Fibroblast of skin of right quadriceps (primary cell): Measurements from ENCODE around the gene SOX2.
"Not testable (repeated sequence)": the region's sequence is repeated elsewhere in the genome, so short reads cannot be mapped to it uniquely, and the experiment has no call there.

Experiments
- DNase-seq: peaks from one replicate; pipeline ENCODE4 v3.0.0-alpha.2; 2013

SOX2 gene

GRCh38 chr3:181724192-181724965 is 12.7 kb downstream of the SOX2 start:
- DNase-seq, result no peak

DNA sequence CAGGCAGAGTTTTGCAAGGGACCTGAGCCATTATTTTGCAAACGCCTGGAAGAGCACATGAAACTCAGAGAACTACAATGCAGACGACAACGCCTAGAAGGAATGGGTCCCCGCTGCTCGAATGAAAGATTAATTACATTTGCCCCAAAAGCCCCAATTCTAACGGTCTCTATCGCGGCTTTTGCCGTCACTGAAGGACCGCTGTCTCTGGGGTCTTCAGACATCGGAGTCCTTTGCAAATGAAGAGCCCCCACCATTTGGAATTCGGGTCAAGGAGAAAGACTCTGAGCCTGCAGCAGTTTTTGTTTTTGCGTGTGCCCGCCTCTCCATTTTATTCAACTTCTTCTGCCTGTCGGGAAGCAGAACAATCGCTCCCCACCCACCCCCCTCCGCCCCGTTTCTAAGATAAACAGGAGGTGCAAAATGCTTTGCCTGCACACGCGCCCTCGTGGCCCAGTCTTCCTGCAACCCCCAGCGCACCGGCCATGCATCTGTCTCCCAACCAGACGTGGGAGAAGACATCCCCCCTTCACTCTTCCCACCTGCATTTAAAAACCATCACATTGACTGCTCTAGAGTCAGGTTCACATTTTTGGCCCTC is 13.5 kb downstream of the SOX2 start:
- no peak for DNase-seq

GRCh38 chr3:181725830-181726229 is 14.1 kb downstream of the SOX2 start:
- no peak for DNase-seq

GRCh38 chr3:181726351-181727330 is 14.9 kb downstream of the SOX2 start:
- no peak for DNase-seq

DNA sequence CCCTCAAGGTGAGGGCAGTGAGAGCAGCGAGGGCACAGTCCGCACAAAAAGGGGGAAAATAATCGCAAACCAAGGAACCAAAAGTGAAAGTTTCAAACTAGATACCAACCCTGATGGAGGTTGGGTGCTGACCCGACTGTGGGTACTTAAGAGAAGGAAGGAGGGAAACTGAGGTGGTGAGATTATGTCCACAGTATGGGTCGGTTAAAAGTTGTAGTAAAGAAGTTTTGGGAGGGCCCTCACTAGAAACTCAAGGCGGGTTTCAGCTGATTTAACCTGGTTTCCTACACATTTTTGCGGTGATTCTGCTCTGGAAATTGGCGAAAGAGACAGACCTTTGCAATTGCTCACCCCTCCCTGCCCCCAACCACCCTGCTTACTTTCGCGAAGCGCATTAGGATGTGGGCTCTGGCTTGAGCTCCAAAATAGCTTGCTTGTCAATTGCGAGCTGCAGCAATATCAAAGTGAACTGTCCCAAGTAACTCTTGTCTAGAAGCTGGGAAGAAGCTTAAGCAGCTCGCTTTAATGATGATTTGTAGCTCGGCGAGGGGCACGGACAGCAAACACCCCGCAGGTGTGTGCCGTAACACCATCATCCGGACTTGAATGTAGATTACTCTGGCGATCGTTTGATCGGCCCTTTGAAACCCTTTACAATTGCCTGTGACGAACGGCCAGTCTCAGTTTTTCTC is 15.8 kb downstream of the SOX2 start:
- DNase-seq, result no peak

- no peak for DNase-seq
Observed at GRCh38 chr3:181728470-181729340, 17.0 kb downstream of the SOX2 start.

GRCh38 chr3:181729341-181729869 is 17.7 kb downstream of the SOX2 start:
- no peak for DNase-seq

DNA sequence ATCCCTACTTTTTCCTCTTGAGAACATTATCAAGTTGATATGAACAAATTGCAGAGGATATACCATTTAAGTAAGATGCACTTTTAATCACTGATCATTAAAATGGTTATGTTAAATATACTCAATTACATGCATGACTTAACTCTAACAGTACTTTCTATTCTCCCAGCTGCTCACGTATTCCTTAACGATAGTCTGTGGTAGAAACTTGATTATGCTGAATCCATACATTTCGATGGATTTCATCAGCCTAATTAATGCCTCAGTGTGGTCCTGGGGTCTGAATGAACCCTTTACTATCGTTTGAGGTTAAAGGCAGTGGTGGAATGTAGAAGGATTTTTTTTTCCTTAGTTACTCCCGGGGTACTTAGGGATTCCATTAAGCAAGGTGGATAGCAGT is 18.6 kb downstream of the SOX2 start:
- DNase-seq, result no peak

DNA sequence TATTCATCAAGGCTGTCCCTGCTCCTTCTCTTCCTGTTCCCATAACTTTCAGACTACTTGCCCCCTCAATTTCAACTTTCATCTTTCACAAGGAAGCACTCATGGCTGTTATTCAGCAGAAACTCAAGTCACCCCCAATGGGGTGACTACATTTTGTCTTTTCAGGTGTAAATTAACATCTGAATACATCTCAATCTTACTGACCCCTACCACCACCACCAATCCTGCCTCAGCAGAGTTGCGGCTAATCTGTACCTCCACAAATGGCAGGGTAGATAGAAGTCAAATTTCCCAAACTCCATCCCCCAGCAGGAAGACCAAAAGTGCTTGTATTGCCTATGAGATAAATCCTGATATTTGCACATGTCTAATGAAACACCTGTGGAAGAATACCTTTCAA is 19.2 kb downstream of the SOX2 start:
- no peak for DNase-seq

- no peak for DNase-seq
Observed at GRCh38 chr3:181735911-181736310, 24.2 kb downstream of the SOX2 start.

DNA sequence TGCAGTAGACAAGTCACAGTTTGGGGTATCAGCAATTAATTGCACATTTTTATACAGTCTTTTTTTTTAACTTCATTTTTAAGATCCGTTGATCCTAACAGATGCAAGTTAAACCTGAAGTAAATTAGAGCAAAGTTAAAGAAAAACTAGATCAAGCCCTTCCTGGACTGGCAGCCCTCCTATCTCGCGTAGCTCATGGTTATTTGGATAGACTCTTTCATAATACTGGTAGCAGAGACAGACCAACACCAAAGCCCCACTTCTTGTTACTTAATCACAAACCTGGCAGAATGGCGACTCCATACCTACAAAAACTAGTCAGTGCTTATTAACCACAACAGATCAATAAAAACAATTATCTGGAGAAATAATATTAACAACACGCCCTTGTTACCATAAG is 26.8 kb downstream of the SOX2 start:
- no peak for DNase-seq

GRCh38 chr3:181739628-181740027 is 27.9 kb downstream of the SOX2 start:
- no peak for DNase-seq

GRCh38 chr3:181741417-181741816 is 29.7 kb downstream of the SOX2 start:
- DNase-seq, result no peak

DNA sequence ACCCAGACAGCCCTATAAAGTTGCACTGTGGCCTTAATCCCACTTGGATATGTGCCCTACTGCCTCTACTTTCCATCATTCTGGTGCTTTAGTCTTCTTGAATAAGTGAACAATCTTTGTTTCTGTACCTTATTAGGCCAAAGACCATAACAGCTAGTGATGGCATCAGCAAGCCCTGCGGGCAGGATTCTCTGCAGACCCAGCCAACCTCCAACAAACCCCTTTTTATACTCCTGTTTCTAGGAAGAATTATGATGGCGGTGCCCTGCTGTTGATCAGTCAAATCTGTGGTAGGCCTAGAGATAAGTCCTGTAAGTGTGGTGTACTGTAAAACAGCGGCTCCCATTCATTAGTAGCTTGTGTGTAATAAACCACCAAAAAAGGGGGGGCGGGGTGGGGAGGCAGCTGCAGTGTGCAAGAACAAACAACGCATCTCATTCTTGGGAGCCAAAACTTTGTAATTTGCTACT is 40.5 kb downstream of the SOX2 start:
- no peak for DNase-seq

DNA sequence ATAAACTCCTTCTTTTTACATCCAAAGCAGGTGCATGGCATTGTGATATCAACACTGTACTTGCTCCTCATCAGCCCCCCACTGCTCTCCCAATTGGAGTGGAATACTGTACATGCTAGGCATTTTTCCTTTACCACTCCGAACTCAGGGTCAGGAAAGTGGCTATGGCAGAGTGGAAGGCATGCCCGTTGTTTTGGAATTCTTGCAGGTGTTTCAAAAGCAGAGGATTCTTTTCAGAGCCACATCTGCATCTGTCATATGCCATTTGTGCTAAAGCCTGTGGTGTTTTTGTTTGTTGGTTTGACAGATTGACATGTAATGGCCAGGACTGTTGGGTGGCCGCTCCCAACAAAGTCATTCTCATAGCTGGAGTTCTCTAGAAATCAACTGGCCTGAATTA is 41.7 kb downstream of the SOX2 start:
- DNase-seq, result no peak

GRCh38 chr3:181755959-181756358 is 44.2 kb downstream of the SOX2 start:
- no peak for DNase-seq

GRCh38 chr3:181756645-181757297 is 45.0 kb downstream of the SOX2 start:
- no peak for DNase-seq

GRCh38 chr3:181757694-181758306 is 46.1 kb downstream of the SOX2 start:
- no peak for DNase-seq

DNA sequence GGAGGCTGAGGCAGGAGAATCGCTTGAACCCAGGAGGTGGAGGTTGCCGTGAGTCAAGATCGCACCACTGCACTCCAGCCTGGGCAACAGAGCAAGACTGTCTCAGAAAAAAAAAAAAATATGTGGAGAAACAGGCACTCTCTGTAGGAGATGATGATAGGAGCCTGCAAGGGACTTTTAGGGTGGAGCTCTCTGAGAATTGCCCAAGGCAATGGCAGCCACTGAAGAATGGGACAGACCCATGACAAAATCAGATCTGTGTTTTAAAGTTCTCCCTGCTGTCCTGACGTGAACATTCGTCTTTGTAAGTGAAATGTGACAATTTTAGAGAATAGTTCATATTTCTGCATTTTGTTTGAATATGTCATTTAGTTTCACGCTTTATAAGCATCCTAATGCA is 50.2 kb downstream of the SOX2 start:
- DNase-seq, result no peak

GRCh38 chr3:181764033-181764432 is 52.3 kb downstream of the SOX2 start:
- not testable (repeated sequence) for DNase-seq
